GM23248 (cell line): ENCODE measurements around the gene TOPBP1.

Experiments used
- EZH2 ChIP-seq: fragments of 200-600 bp; sonication (generic); IDR thresholded peaks from 2 replicates; pipeline ENCODE4 v1.6.1; 2018; ENCODE audit warnings: antibody characterized with exemption, mild to moderate bottlenecking; ENCODE audit not compliant: insufficient read depth, poor library complexity, severe bottlenecking
- EZH2phosphoT487 ChIP-seq: fragments of 200-600 bp; sonication (generic); IDR thresholded peaks from 2 replicates; pipeline ENCODE4 v1.6.1; 2018; ENCODE audit warnings: antibody characterized with exemption, moderate library complexity, mild to moderate bottlenecking, low read depth; ENCODE audit not compliant: insufficient read depth

DNA sequence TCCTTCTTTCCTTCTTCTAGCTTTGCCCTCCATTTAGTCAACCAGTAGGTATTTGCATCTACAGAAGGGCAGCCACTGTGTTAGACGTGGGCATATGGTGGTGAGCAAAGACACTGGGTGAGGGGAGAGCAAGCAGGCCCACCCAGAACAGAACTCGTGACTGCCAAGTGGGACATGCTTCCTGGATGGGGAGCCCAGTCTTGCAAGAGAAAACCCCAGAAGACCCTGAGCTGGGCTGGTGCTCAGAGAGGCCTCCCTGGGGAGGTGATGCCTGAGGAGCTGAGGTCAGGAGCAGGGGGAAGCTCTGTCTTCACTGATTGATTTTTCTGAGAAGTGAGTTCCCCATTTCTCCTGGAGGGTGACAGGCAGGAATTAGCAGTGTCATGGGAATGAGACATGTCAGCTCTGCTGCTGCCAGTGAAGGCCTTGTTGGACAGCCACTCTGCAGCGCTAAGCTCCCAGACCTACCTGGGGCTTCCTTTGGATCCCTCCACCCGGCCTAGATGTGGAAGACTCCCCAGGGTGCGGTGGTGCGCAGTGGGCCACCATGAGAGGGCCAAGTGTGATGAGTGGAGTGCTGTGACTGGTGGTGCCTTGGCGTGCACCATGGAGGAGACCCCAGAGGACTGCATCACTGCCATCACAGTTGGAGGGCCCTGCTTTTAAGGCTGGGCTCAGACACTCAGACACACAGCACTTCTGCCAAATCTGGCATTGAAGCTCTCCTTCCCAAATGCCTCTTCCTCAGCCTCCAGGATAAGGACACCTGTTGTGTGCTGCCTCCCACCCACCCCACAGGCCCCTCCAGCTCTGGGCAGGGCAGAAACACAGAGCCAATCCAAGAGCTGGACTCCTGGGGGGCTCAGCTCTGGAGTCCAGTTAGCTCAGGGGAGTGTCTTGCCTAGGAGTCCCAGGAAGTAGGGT is 40.0 kb upstream of the TOPBP1 start:
- TF ChIP-seq EZH2 (no peak), EZH2phosphoT487 (no peak)
